Neural progenitor cell (in vitro differentiated cells): ENCODE results near the gene PKHD1. TPM values are rescaled to one million over a fixed set of nuclear protein-coding genes. Genes with fewer than 3 reads are reported as not detected.
A peak's percentile ranks its signal among the peaks of the same experiment; 100 is the strongest.
"Not testable (repeated sequence)": the region's sequence is repeated elsewhere in the genome, so short reads cannot be mapped to it uniquely, and the experiment has no call there.

ENCODE experiments used
- DNase-seq: peaks from one replicate; pipeline ENCODE4 v3.0.0-alpha.2; 2016; ENCODE audit warnings: low spot score
- H2AFZ ChIP-seq: fragments of 200-600 bp; sonication (generic); replicated peaks from 2 replicates; pipeline ENCODE4 v1.6.1; 2016; ENCODE audit warnings: antibody characterized with exemption
- H3F3A ChIP-seq: fragments of 200-600 bp; sonication (generic); 2 replicates; pipeline ENCODE4 v1.6.1; 2016; ENCODE audit warnings: antibody characterized with exemption, low read depth
- H3K27ac ChIP-seq: fragments of 200-600 bp; sonication (generic); 2 replicates; pipeline ENCODE4 v1.5.1; 2016; ENCODE audit warnings: mild to moderate bottlenecking
- H3K27me3 ChIP-seq: fragments of 200-600 bp; sonication (generic); 2 replicates; pipeline ENCODE4 v1.6.1; 2016; ENCODE audit warnings: mild to moderate bottlenecking, moderate library complexity
- H3K36me3 ChIP-seq: fragments of 200-600 bp; sonication (generic); 2 replicates; pipeline ENCODE4 v1.5.1; 2016
- H3K4me1 ChIP-seq: fragments of 200-600 bp; sonication (generic); 2 replicates; pipeline ENCODE4 v1.6.1; 2016; ENCODE audit warnings: mixed run types
- H3K4me2 ChIP-seq: fragments of 200-600 bp; sonication (generic); 2 replicates; pipeline ENCODE4 v1.6.1; 2016
- H3K4me3 ChIP-seq: fragments of 200-600 bp; sonication (generic); 2 replicates; pipeline ENCODE4 v1.5.1; 2016
- H3K79me2 ChIP-seq: fragments of 200-600 bp; sonication (generic); 2 replicates; pipeline ENCODE4 v1.6.1; 2016; ENCODE audit warnings: low read depth
- H3K9ac ChIP-seq: fragments of 200-600 bp; sonication (generic); 2 replicates; pipeline ENCODE4 v1.6.1; 2016
- H3K9me3 ChIP-seq: fragments of 200-600 bp; sonication (generic); 2 replicates; pipeline ENCODE4 v1.5.1; 2016; ENCODE audit warnings: low read depth
- H4K20me1 ChIP-seq: fragments of 200-600 bp; sonication (generic); 2 replicates; pipeline ENCODE4 v1.6.1; 2016; ENCODE audit warnings: low read depth
- H3K27ac Mint-ChIP-seq: 3 replicates; pipeline ENCODE4 v1.8.0; 2021; ENCODE audit warnings: mixed read lengths
- H3K27me3 Mint-ChIP-seq: 2 replicates; pipeline ENCODE4 v1.8.0; 2022; ENCODE audit warnings: low read depth, mild to moderate bottlenecking, inconsistent platforms, moderate library complexity, mixed read lengths; ENCODE audit not compliant: insufficient read depth
- H3K36me3 Mint-ChIP-seq: 3 replicates; pipeline ENCODE4 v1.8.0; 2021; ENCODE audit warnings: mixed read lengths
- H3K4me1 Mint-ChIP-seq: 3 replicates; pipeline ENCODE4 v1.8.0; 2021; ENCODE audit warnings: mixed read lengths
- H3K4me3 Mint-ChIP-seq: 3 replicates; pipeline ENCODE4 v1.8.0; 2021; ENCODE audit warnings: mild to moderate bottlenecking, moderate library complexity, mixed read lengths
- H3K9me3 Mint-ChIP-seq: 3 replicates; pipeline ENCODE4 v1.8.0; 2020; ENCODE audit warnings: mixed read lengths
- EZH2 ChIP-seq: fragments of 200-600 bp; sonication (generic); IDR thresholded peaks from 2 replicates; pipeline ENCODE4 v1.6.1; 2017; ENCODE audit warnings: antibody characterized with exemption, mild to moderate bottlenecking, moderate library complexity
- EZH2phosphoT487 ChIP-seq: fragments of 200-600 bp; sonication (generic); IDR thresholded peaks from 2 replicates; pipeline ENCODE4 v1.6.1; 2017; ENCODE audit warnings: antibody characterized with exemption
- total RNA-seq: library from RNA; depleted of rRNA; stranded (reverse); fragments of >200 nt; gene quantifications from 2 replicates; pipeline ENCODE4 v1.2.3, GENCODE V29; 2015; ENCODE audit warnings: low replicate concordance
- TF ChIP-seq, protein P1 (sequence below): fragments of 200-600 bp; sonication (generic); IDR thresholded peaks from 2 replicates; pipeline ENCODE4 v1.5.1; 2017; ENCODE audit warnings: antibody characterized with exemption, mild to moderate bottlenecking

PKHD1 gene
- total RNA-seq, 1 donor from 2014 or later: 0.04 TPM

DNA sequence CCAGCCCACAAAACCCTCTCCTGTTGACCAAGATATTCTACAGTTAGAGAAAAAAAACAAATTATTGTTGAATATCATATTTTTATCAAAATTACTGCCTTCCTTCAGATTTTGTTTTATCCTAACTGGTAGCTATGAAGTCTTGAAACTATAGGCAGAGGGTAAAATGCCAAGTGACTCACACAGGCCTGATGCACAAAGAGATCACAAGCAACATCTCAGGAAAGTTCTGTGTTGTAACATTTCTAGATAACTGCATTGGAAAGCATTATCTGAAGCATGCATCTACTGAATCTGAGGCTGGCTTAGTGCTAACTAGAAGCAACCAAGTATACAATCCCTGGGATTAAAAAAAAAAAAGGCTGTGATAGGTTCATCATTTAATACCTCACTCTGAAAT is 134.2 kb downstream of the PKHD1 start:
- Mint-ChIP-seq H3K9me3 (no peaks in the 10 kb centered on the region), H3K27ac (no peak overlapping the region), H3K4me1 (no peaks in the 10 kb centered on the region), H3K4me3 (no peak overlapping the region), H3K27me3 (peaks cover 2% of the 10 kb centered on the region), H3K36me3 (no peaks in the 10 kb centered on the region)
- Histone ChIP-seq H3K4me2 (no peak overlapping the region), H3K4me3 (no peak overlapping the region), H3F3A (peaks cover 7% of the 10 kb centered on the region), H3K27me3 (no peaks in the 10 kb centered on the region), H3K27ac (no peak overlapping the region), H4K20me1 (no peaks in the 10 kb centered on the region), H2AFZ (no peak overlapping the region), H3K36me3 (no peaks in the 10 kb centered on the region), H3K79me2 (no peaks in the 10 kb centered on the region), H3K9ac (no peak overlapping the region), H3K4me1 (peaks cover 18% of the 10 kb centered on the region), H3K9me3 (no peaks in the 10 kb centered on the region)
- TF ChIP-seq EZH2 (no peak), EZH2phosphoT487 (no peak)
- TF ChIP-seq, protein P1, sequence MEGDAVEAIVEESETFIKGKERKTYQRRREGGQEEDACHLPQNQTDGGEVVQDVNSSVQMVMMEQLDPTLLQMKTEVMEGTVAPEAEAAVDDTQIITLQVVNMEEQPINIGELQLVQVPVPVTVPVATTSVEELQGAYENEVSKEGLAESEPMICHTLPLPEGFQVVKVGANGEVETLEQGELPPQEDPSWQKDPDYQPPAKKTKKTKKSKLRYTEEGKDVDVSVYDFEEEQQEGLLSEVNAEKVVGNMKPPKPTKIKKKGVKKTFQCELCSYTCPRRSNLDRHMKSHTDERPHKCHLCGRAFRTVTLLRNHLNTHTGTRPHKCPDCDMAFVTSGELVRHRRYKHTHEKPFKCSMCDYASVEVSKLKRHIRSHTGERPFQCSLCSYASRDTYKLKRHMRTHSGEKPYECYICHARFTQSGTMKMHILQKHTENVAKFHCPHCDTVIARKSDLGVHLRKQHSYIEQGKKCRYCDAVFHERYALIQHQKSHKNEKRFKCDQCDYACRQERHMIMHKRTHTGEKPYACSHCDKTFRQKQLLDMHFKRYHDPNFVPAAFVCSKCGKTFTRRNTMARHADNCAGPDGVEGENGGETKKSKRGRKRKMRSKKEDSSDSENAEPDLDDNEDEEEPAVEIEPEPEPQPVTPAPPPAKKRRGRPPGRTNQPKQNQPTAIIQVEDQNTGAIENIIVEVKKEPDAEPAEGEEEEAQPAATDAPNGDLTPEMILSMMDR: no peak
- DNase-seq: no peak

DNA sequence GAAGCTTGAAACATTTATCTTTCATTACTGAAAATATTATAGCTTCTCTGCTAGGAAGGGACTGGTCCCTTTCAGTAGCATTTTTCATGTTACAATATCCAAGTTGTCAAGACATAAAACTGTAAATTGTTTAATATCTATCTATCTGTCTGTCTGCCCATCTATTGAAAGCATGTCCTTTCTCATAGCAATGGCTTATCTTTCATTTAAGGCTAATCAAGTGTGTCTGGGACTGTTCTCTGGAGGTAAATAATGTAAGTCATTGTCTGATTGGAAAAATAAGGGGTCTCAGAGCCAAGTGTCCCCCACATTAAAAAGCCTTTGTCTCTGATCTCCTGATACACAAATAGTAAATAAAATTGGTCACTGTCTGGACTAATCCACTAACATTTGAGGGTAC is 135.5 kb downstream of the PKHD1 start:
- no peaks in the 10 kb centered on the region for H3K36me3 ChIP-seq
- H4K20me1 ChIP-seq: no peaks in the 10 kb centered on the region
- TF ChIP-seq, protein P1: no peak
- TF ChIP-seq EZH2phosphoT487 (no peak), EZH2 (no peak)
- H3K4me1 ChIP-seq: peaks cover 18% of the 10 kb centered on the region
- Mint-ChIP-seq H3K4me3 (no peak overlapping the region), H3K27ac (no peak overlapping the region), H3K9me3 (no peaks in the 10 kb centered on the region), H3K36me3 (no peaks in the 10 kb centered on the region), H3K4me1 (no peaks in the 10 kb centered on the region), H3K27me3 (peaks cover 2% of the 10 kb centered on the region)
- H3K9me3 ChIP-seq: no peaks in the 10 kb centered on the region
- H2AFZ ChIP-seq: no peak overlapping the region
- H3K79me2 ChIP-seq: no peaks in the 10 kb centered on the region
- H3K27ac ChIP-seq: no peak overlapping the region
- peaks cover 7% of the 10 kb centered on the region for H3F3A ChIP-seq
- no peaks in the 10 kb centered on the region for H3K27me3 ChIP-seq
- H3K4me2 ChIP-seq: no peak overlapping the region
- no peak overlapping the region for H3K9ac ChIP-seq
- DNase-seq: no peak
- no peak overlapping the region for H3K4me3 ChIP-seq

DNA sequence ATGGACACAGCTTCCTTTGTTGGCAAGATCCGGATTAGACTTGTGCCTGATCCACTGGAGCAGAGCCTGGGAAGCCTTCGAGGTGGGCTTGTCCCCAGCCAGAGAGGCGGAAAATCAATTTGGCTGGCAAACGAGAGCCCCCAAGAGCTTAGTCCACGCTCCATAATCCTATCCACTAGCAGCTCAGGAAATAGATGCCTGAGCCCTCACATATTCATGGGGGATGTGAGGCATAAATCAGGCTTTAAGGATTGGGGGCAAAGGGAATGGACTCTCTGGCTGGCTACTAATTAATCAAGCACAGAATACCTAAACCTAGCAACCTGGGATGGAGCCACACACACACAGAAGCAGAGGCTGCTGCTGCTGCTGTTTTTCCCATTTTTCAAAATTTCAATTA is 137.9 kb downstream of the PKHD1 start:
- no peak overlapping the region for H3K4me3 Mint-ChIP-seq
- H3K4me3 ChIP-seq: no peak overlapping the region
- peak overlapping the region; percentile 50 for H3K4me2 ChIP-seq
- H3K36me3 ChIP-seq: no peaks in the 10 kb centered on the region
- H4K20me1 ChIP-seq: no peaks in the 10 kb centered on the region
- peak overlapping the region; percentile 47 for H2AFZ ChIP-seq
- peak; percentile 81 for DNase-seq
- no peak overlapping the region for H3K9ac ChIP-seq
- H3K27me3 Mint-ChIP-seq: peaks cover 4% of the 10 kb centered on the region
- no peaks in the 10 kb centered on the region for H3K4me1 Mint-ChIP-seq
- peak overlapping the region; percentile 74 for H3K27ac ChIP-seq
- peaks cover 18% of the 10 kb centered on the region for H3K4me1 ChIP-seq
- H3K9me3 ChIP-seq: no peaks in the 10 kb centered on the region
- no peaks in the 10 kb centered on the region for H3K9me3 Mint-ChIP-seq
- peaks cover 7% of the 10 kb centered on the region for H3F3A ChIP-seq
- TF ChIP-seq, protein P1: no peak
- no peak for TF ChIP-seq EZH2phosphoT487
- TF ChIP-seq EZH2: no peak
- no peak overlapping the region for H3K27ac Mint-ChIP-seq
- H3K79me2 ChIP-seq: no peaks in the 10 kb centered on the region
- no peaks in the 10 kb centered on the region for H3K27me3 ChIP-seq
- H3K36me3 Mint-ChIP-seq: no peaks in the 10 kb centered on the region

DNA sequence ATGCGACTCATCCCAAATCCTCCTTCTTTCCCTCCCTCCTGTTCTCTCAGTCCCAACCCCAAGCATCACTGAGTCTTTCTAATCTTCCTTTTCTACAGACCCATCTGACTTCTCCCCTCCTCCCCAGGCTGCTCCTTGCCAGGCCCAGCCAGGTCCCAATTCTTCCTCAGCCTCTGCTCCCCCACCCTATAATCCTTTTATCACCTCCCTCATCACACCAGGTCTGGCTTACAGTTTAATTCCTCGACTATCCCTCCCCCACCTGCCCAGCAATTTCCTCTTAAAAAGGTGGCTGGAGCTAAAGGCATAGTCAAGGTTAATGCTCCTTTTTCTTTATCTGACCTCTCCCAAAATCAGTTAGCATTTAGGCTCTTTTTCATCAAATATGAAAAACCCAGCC is 147.7 kb downstream of the PKHD1 start:
- H3K27me3 ChIP-seq, H3K79me2 ChIP-seq, H3K4me1 ChIP-seq, H3K4me3 ChIP-seq, H2AFZ ChIP-seq, H3K9ac ChIP-seq, H3K9me3 ChIP-seq, DNase-seq, H3K36me3 Mint-ChIP-seq, H3K27ac Mint-ChIP-seq, H3K27ac ChIP-seq, H3F3A ChIP-seq, H3K4me2 ChIP-seq, H4K20me1 ChIP-seq, H3K4me1 Mint-ChIP-seq, H3K4me3 Mint-ChIP-seq, H3K9me3 Mint-ChIP-seq, H3K36me3 ChIP-seq: not testable (repeated sequence)
- H3K27me3 Mint-ChIP-seq: peaks cover 17% of the 10 kb centered on the region
